ENCODE measurements around the gene FGD3. TPM values are rescaled to one million over a fixed set of nuclear protein-coding genes. Genes with fewer than 3 reads are reported as not detected.

FGD3 gene
- total RNA-seq, 1 experiment from 2014 or later, result 0.09 TPM

DNA sequence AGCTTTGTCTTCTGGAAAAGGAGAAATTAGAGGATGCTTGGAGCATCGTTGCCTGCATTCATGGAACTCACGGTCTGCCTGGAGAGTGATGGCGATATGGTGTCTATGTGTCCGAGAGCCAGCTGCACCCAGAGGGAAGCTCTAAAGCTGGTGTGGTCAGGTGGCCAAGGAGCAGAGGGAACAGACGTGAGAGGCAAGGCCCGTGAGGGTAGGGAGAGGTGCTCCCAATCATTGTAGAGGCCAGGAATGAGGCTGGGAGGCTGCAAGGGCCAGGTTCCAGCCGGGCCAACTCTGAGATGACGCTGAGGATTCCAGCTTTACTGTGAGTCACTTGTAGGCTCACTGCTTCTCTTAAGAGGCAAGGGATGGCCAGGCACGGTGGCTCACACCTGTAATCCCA, 7.6 kb downstream of the FGD3 start:
- no peak for TF ChIP-seq EZH2 (IDR thresholded peaks at IDR 0.05; ENCODE audit: borderline replicate concordance, low read depth, low read length, poor library complexity, severe bottlenecking)
- TF ChIP-seq, protein P1, sequence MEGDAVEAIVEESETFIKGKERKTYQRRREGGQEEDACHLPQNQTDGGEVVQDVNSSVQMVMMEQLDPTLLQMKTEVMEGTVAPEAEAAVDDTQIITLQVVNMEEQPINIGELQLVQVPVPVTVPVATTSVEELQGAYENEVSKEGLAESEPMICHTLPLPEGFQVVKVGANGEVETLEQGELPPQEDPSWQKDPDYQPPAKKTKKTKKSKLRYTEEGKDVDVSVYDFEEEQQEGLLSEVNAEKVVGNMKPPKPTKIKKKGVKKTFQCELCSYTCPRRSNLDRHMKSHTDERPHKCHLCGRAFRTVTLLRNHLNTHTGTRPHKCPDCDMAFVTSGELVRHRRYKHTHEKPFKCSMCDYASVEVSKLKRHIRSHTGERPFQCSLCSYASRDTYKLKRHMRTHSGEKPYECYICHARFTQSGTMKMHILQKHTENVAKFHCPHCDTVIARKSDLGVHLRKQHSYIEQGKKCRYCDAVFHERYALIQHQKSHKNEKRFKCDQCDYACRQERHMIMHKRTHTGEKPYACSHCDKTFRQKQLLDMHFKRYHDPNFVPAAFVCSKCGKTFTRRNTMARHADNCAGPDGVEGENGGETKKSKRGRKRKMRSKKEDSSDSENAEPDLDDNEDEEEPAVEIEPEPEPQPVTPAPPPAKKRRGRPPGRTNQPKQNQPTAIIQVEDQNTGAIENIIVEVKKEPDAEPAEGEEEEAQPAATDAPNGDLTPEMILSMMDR (conservative IDR thresholded peaks at IDR 0.05; ENCODE audit: low read depth, low read length), result no peak
- Histone ChIP-seq H3K4me1 (ENCODE audit: insufficient read depth, low read length, poor library complexity, severe bottlenecking) (peaks cover 4% of the 10 kb centered on the region), H3K9me3 (ENCODE audit: low read depth, low read length, poor library complexity, severe bottlenecking) (no peaks in the 10 kb centered on the region), H3K27ac (ENCODE audit: low read depth, low read length, poor library complexity, severe bottlenecking) (no peak overlapping the region), H3K4me3 (ENCODE audit: low read depth, low read length, poor library complexity, severe bottlenecking) (no peak overlapping the region), H3K27me3 (replicated peaks; ENCODE audit: insufficient read depth, low read depth, low read length, poor library complexity) (no peaks in the 10 kb centered on the region), H3K36me3 (ENCODE audit: insufficient read depth, low read length, poor library complexity, severe bottlenecking) (no peaks in the 10 kb centered on the region)
- ChIA-PET CTCF (no interaction called here), POLR2A (ENCODE audit: low non-redundant PET) (no interaction called here)
- no peak for DNase-seq (ENCODE audit: low spot score)
- intact Hi-C loops (cut with micrococcal nuclease; ENCODE audit: unreplicated experiment), result loop anchor here (10.0 kb wide), 2 partner anchors 350 to 610 kb away; no protein-coding TSS in a partner anchor
- BruUV-seq (replicated peaks), result no TSS peak

DNA sequence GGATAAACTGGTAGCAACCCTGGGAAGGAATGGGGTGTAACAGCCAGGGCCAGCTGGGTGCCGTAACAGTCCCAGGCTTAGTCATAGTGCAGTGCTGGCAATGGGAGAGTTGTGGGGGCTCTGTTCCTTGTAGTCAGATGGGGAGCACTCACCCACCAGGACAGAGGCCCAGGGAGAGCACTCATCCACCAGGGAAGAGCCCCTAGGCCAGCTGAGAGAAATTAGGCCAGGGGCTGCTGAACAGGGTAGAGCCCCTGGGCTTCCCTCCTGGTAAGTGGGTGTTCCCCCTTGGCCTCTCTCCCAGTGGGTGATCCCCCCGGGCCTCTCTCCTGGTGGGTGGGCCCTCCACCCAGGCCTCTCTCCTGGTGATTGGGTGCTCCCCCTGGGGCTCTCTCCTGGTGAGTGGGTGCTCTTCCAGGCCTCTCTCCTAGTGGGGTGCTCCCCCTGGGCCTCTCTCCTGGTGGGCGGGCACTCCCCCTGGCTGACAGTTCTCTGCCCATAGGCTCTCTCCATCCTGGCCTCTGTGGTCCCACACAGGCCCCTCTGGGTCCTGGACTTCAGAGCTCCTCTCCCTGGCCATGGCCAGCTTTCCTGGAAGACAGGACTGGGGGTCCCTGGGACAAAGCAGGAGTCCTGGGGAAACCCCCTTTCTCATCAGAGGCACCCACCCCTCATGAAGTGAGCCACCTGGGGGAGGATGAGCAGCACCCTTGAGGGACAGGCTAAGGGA, 13.4 kb downstream of the FGD3 start:
- no peaks in the 10 kb centered on the region for H3K36me3 ChIP-seq (ENCODE audit: insufficient read depth, low read length, poor library complexity, severe bottlenecking)
- no peak for DNase-seq (ENCODE audit: low spot score)
- H3K27ac ChIP-seq (ENCODE audit: low read depth, low read length, poor library complexity, severe bottlenecking), result no peak overlapping the region
- CTCF ChIA-PET, result no interaction called here
- H3K9me3 ChIP-seq (ENCODE audit: low read depth, low read length, poor library complexity, severe bottlenecking), result no peaks in the 10 kb centered on the region
- no peak overlapping the region for H3K4me3 ChIP-seq (ENCODE audit: low read depth, low read length, poor library complexity, severe bottlenecking)
- intact Hi-C loops (cut with micrococcal nuclease; ENCODE audit: unreplicated experiment), result no loop called here
- TF ChIP-seq, protein P1 (conservative IDR thresholded peaks at IDR 0.05; ENCODE audit: low read depth, low read length), result no peak
- H3K4me1 ChIP-seq (ENCODE audit: insufficient read depth, low read length, poor library complexity, severe bottlenecking), result no peaks in the 10 kb centered on the region
- POLR2A ChIA-PET (ENCODE audit: low non-redundant PET), result no interaction called here
- no TSS peak for BruUV-seq (replicated peaks)
- no peaks in the 10 kb centered on the region for H3K27me3 ChIP-seq (replicated peaks; ENCODE audit: insufficient read depth, low read depth, low read length, poor library complexity)

- Histone ChIP-seq H3K4me3 (ENCODE audit: low read depth, low read length, poor library complexity, severe bottlenecking) (no peak overlapping the region), H3K4me1 (ENCODE audit: insufficient read depth, low read length, poor library complexity, severe bottlenecking) (no peaks in the 10 kb centered on the region), H3K27ac (ENCODE audit: low read depth, low read length, poor library complexity, severe bottlenecking) (no peak overlapping the region), H3K9me3 (ENCODE audit: low read depth, low read length, poor library complexity, severe bottlenecking) (no peaks in the 10 kb centered on the region), H3K36me3 (ENCODE audit: insufficient read depth, low read length, poor library complexity, severe bottlenecking) (no peaks in the 10 kb centered on the region), H3K27me3 (replicated peaks; ENCODE audit: insufficient read depth, low read depth, low read length, poor library complexity) (no peaks in the 10 kb centered on the region)
- BruUV-seq (replicated peaks), result no TSS peak
- ChIA-PET CTCF (no interaction called here), POLR2A (ENCODE audit: low non-redundant PET) (no interaction called here)
- TF ChIP-seq EZH2 (IDR thresholded peaks at IDR 0.05; ENCODE audit: borderline replicate concordance, low read depth, low read length, poor library complexity, severe bottlenecking), result no peak
- TF ChIP-seq, protein P1 (conservative IDR thresholded peaks at IDR 0.05; ENCODE audit: low read depth, low read length), result no peak
- DNase-seq (ENCODE audit: low spot score), result no peak
- intact Hi-C loops (cut with micrococcal nuclease; ENCODE audit: unreplicated experiment), result no loop called here
Measured at GRCh38 chr9:92961627-92962302, 14.4 kb downstream of the FGD3 start.

Measured in A673 (cell line).